Neural progenitor cell (in vitro differentiated cells): ENCODE measurements around the gene UBE3A. TPM values are rescaled to one million over a fixed set of nuclear protein-coding genes. Genes with fewer than 3 reads are reported as not detected.

Experiments used
- DNase-seq: peaks from one replicate; pipeline ENCODE4 v3.0.0-alpha.2; 2016; ENCODE audit warnings: low spot score
- H2AFZ ChIP-seq: fragments of 200-600 bp; sonication (generic); replicated peaks from 2 replicates; pipeline ENCODE4 v1.6.1; 2016; ENCODE audit warnings: antibody characterized with exemption
- H3F3A ChIP-seq: fragments of 200-600 bp; sonication (generic); 2 replicates; pipeline ENCODE4 v1.6.1; 2016; ENCODE audit warnings: antibody characterized with exemption, low read depth
- H3K27ac ChIP-seq: fragments of 200-600 bp; sonication (generic); 2 replicates; pipeline ENCODE4 v1.5.1; 2016; ENCODE audit warnings: mild to moderate bottlenecking
- H3K27me3 ChIP-seq: fragments of 200-600 bp; sonication (generic); 2 replicates; pipeline ENCODE4 v1.6.1; 2016; ENCODE audit warnings: mild to moderate bottlenecking, moderate library complexity
- H3K36me3 ChIP-seq: fragments of 200-600 bp; sonication (generic); 2 replicates; pipeline ENCODE4 v1.5.1; 2016
- H3K4me1 ChIP-seq: fragments of 200-600 bp; sonication (generic); 2 replicates; pipeline ENCODE4 v1.6.1; 2016; ENCODE audit warnings: mixed run types
- H3K4me2 ChIP-seq: fragments of 200-600 bp; sonication (generic); 2 replicates; pipeline ENCODE4 v1.6.1; 2016
- H3K4me3 ChIP-seq: fragments of 200-600 bp; sonication (generic); 2 replicates; pipeline ENCODE4 v1.5.1; 2016
- H3K79me2 ChIP-seq: fragments of 200-600 bp; sonication (generic); 2 replicates; pipeline ENCODE4 v1.6.1; 2016; ENCODE audit warnings: low read depth
- H3K9ac ChIP-seq: fragments of 200-600 bp; sonication (generic); 2 replicates; pipeline ENCODE4 v1.6.1; 2016
- H3K9me3 ChIP-seq: fragments of 200-600 bp; sonication (generic); 2 replicates; pipeline ENCODE4 v1.5.1; 2016; ENCODE audit warnings: low read depth
- H4K20me1 ChIP-seq: fragments of 200-600 bp; sonication (generic); 2 replicates; pipeline ENCODE4 v1.6.1; 2016; ENCODE audit warnings: low read depth
- H3K27ac Mint-ChIP-seq: 3 replicates; pipeline ENCODE4 v1.8.0; 2021; ENCODE audit warnings: mixed read lengths
- H3K27me3 Mint-ChIP-seq: 2 replicates; pipeline ENCODE4 v1.8.0; 2022; ENCODE audit warnings: low read depth, mild to moderate bottlenecking, inconsistent platforms, moderate library complexity, mixed read lengths; ENCODE audit not compliant: insufficient read depth
- H3K36me3 Mint-ChIP-seq: 3 replicates; pipeline ENCODE4 v1.8.0; 2021; ENCODE audit warnings: mixed read lengths
- H3K4me1 Mint-ChIP-seq: 3 replicates; pipeline ENCODE4 v1.8.0; 2021; ENCODE audit warnings: mixed read lengths
- H3K4me3 Mint-ChIP-seq: 3 replicates; pipeline ENCODE4 v1.8.0; 2021; ENCODE audit warnings: mild to moderate bottlenecking, moderate library complexity, mixed read lengths
- H3K9me3 Mint-ChIP-seq: 3 replicates; pipeline ENCODE4 v1.8.0; 2020; ENCODE audit warnings: mixed read lengths
- CTCF ChIP-seq: fragments of 200-600 bp; sonication (generic); IDR thresholded peaks from 2 replicates; pipeline ENCODE4 v1.5.1; 2017; ENCODE audit warnings: antibody characterized with exemption, mild to moderate bottlenecking
- EZH2 ChIP-seq: fragments of 200-600 bp; sonication (generic); IDR thresholded peaks from 2 replicates; pipeline ENCODE4 v1.6.1; 2017; ENCODE audit warnings: antibody characterized with exemption, mild to moderate bottlenecking, moderate library complexity
- EZH2phosphoT487 ChIP-seq: fragments of 200-600 bp; sonication (generic); IDR thresholded peaks from 2 replicates; pipeline ENCODE4 v1.6.1; 2017; ENCODE audit warnings: antibody characterized with exemption
- total RNA-seq: library from RNA; depleted of rRNA; stranded (reverse); fragments of >200 nt; gene quantifications from 2 replicates; pipeline ENCODE4 v1.2.3, GENCODE V29; 2015; ENCODE audit warnings: low replicate concordance

Gene UBE3A
- total RNA-seq, 1 donor from 2014 or later, result 117 TPM

- no peak overlapping the region for H2AFZ ChIP-seq
- no peak for DNase-seq
- peaks cover 5% of the 10 kb centered on the region for H4K20me1 ChIP-seq
- H3K27ac Mint-ChIP-seq, result no peak overlapping the region
- no peak overlapping the region for H3K27ac ChIP-seq
- H3K36me3 ChIP-seq, result no peaks in the 10 kb centered on the region
- H3K9ac ChIP-seq, result no peak overlapping the region
- H3K36me3 Mint-ChIP-seq, result peaks cover 64% of the 10 kb centered on the region
- peaks cover 48% of the 10 kb centered on the region for H3K79me2 ChIP-seq
- H3K4me3 ChIP-seq, result no peak overlapping the region
- no peaks in the 10 kb centered on the region for H3K4me1 Mint-ChIP-seq
- H3K9me3 ChIP-seq, result no peaks in the 10 kb centered on the region
- peaks cover 20% of the 10 kb centered on the region for H3K4me1 ChIP-seq
- no peaks in the 10 kb centered on the region for H3F3A ChIP-seq
- no peaks in the 10 kb centered on the region for H3K27me3 Mint-ChIP-seq
- no peak for TF ChIP-seq EZH2
- no peak for TF ChIP-seq CTCF
- TF ChIP-seq EZH2phosphoT487, result no peak
- H3K27me3 ChIP-seq, result no peaks in the 10 kb centered on the region
- H3K4me3 Mint-ChIP-seq, result no peak overlapping the region
- no peak overlapping the region for H3K4me2 ChIP-seq
- H3K9me3 Mint-ChIP-seq, result peaks cover 10% of the 10 kb centered on the region
Observed at GRCh38 chr15:25347707-25348106, 91.1 kb downstream of the UBE3A start.

- Histone ChIP-seq H3K36me3 (no peaks in the 10 kb centered on the region), H3K9me3 (no peaks in the 10 kb centered on the region), H3K4me1 (peaks cover 24% of the 10 kb centered on the region), H3F3A (no peaks in the 10 kb centered on the region), H3K79me2 (peaks cover 56% of the 10 kb centered on the region), H3K9ac (no peak overlapping the region), H2AFZ (no peak overlapping the region), H4K20me1 (peaks cover 5% of the 10 kb centered on the region), H3K27ac (no peak overlapping the region), H3K4me3 (no peak overlapping the region), H3K27me3 (no peaks in the 10 kb centered on the region), H3K4me2 (no peak overlapping the region)
- H3K27me3 Mint-ChIP-seq, result no peaks in the 10 kb centered on the region
- TF ChIP-seq EZH2phosphoT487, result no peak
- TF ChIP-seq CTCF, result no peak
- TF ChIP-seq EZH2, result no peak
- peaks cover 10% of the 10 kb centered on the region for H3K9me3 Mint-ChIP-seq
- DNase-seq, result no peak
- H3K4me3 Mint-ChIP-seq, result no peak overlapping the region
- H3K27ac Mint-ChIP-seq, result no peak overlapping the region
- H3K4me1 Mint-ChIP-seq, result no peaks in the 10 kb centered on the region
- peaks cover 66% of the 10 kb centered on the region for H3K36me3 Mint-ChIP-seq
Observed at GRCh38 chr15:25346371-25346770, 92.5 kb downstream of the UBE3A start.

- Histone ChIP-seq H3K9ac (no peak overlapping the region), H3K27ac (no peak overlapping the region), H3F3A (no peaks in the 10 kb centered on the region), H3K4me3 (no peak overlapping the region), H4K20me1 (peaks cover 5% of the 10 kb centered on the region), H3K4me2 (no peak overlapping the region), H3K79me2 (peaks cover 56% of the 10 kb centered on the region), H3K9me3 (no peaks in the 10 kb centered on the region), H3K27me3 (no peaks in the 10 kb centered on the region), H3K36me3 (no peaks in the 10 kb centered on the region), H2AFZ (no peak overlapping the region), H3K4me1 (peaks cover 24% of the 10 kb centered on the region)
- Mint-ChIP-seq H3K4me1 (no peaks in the 10 kb centered on the region), H3K9me3 (peaks cover 10% of the 10 kb centered on the region), H3K27me3 (no peaks in the 10 kb centered on the region), H3K4me3 (no peak overlapping the region), H3K36me3 (peaks cover 63% of the 10 kb centered on the region), H3K27ac (no peak overlapping the region)
- TF ChIP-seq EZH2phosphoT487 (no peak), CTCF (peak; percentile 47), EZH2 (no peak)
- DNase-seq, result peak; percentile 57
Observed at GRCh38 chr15:25345943-25346342, 92.9 kb downstream of the UBE3A start.
